AG10803 (cell line): ENCODE results near the gene TUBAL3.

Experiments
- DNase-seq: peaks from one replicate; pipeline ENCODE4 v3.0.0; 2010; ENCODE audit warnings: low read depth
- H3K4me3 ChIP-seq: 2 replicates; pipeline ENCODE4 v1.5.1; 2011; ENCODE audit warnings: mild to moderate bottlenecking, low read length, control low read depth
- TF ChIP-seq, protein P1 (sequence below): conservative IDR thresholded peaks from 2 replicates; pipeline ENCODE4 v1.5.1; 2011; ENCODE audit warnings: mild to moderate bottlenecking, low read length, control low read depth, inconsistent platforms

The TUBAL3 gene

DNA sequence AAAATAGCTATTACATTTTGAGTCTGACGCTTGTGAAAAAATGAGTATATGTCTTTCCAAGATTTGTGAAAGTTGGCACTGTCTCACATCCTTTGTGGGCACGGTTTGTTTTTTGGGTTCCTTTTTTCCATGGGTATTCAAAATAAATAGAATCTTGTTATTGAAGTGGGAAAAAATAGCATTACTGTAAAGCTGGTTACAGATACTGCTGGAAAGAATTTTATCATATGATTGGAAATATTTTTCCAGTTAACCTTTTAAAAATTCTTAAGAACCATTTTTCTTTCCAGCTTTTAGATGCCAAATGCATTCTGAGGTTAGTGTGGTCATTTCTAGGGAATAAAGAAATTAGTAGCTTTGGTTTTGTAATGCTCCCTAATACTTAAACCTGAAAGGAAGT is 19.1 kb upstream of the TUBAL3 start:
- H3K4me3 ChIP-seq: no peak overlapping the region
- TF ChIP-seq, protein P1, sequence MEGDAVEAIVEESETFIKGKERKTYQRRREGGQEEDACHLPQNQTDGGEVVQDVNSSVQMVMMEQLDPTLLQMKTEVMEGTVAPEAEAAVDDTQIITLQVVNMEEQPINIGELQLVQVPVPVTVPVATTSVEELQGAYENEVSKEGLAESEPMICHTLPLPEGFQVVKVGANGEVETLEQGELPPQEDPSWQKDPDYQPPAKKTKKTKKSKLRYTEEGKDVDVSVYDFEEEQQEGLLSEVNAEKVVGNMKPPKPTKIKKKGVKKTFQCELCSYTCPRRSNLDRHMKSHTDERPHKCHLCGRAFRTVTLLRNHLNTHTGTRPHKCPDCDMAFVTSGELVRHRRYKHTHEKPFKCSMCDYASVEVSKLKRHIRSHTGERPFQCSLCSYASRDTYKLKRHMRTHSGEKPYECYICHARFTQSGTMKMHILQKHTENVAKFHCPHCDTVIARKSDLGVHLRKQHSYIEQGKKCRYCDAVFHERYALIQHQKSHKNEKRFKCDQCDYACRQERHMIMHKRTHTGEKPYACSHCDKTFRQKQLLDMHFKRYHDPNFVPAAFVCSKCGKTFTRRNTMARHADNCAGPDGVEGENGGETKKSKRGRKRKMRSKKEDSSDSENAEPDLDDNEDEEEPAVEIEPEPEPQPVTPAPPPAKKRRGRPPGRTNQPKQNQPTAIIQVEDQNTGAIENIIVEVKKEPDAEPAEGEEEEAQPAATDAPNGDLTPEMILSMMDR: no peak
- peak; percentile 65 for DNase-seq

DNA sequence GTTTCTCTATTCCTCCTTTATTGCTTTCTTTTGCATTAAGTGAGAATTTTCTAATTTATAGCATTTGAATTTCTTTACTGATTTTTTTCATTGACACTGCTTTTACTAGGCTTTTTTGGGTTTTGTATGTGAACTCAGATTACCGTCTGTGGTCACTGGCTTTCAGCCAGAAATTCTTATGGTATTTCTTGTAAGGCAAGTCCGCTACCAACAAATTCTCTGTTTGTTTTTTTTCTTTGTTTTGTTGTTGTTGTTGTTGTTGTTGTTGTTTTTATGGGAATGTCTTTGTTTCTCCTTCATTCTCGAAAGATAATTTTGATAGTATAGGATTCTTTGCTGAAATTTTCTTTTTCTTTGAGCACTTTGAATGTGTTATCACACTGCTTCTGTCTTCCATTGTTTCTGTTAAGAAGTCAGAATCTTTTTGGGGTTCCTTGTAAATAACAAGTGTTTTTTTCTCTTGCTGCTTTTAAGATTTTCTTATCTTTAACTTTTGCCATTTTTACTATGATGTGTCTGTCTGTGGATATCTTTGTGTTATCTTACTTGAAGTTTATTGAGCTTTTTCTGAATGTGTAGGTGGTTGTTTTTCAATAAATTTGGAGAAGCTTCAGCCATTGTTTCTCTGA is 15.0 kb upstream of the TUBAL3 start:
- peak; percentile 18 for DNase-seq
- TF ChIP-seq, protein P1: no peak
- no peak overlapping the region for H3K4me3 ChIP-seq

DNA sequence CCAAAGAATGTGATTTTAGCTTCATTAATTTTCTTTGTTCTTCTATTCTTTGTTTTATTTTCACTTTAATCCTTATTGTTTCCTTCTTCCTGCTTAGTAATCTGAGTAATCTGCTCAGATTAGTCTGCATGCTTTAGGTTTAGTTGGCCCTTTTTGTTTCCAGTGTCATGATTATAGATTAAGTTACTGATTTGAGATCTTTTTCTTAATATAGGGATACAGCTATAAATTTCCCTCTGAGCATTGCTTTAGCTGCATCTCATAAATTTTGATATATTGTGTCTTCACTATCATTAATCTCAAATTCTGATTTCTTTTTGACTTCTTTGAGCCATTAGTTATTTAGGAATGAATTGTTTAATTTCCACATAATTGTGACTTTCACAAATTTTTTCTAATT is 14.0 kb upstream of the TUBAL3 start:
- TF ChIP-seq, protein P1: no peak
- no peak for DNase-seq
- no peak overlapping the region for H3K4me3 ChIP-seq

DNA sequence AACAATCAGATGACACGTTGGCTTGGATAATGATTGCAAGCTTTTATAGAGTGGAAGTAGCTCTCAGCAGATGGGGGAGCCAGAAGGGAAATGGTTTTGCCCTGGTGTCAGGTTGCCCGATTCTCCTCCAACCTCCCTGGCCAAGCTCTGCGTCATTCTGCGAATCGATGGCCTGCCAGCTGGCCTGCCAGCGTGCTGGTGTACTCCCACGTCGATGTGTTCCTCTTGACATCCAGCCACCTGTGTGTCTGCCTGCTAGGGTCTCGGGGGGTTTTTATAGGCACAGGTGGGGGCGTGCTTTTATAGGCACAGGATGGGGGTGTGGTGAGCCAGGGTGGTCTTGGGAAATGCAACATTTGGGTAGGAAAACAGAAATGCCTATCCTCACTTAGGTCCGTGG is 12.4 kb upstream of the TUBAL3 start:
- no peak for DNase-seq
- TF ChIP-seq, protein P1: no peak
- H3K4me3 ChIP-seq: no peak overlapping the region

DNA sequence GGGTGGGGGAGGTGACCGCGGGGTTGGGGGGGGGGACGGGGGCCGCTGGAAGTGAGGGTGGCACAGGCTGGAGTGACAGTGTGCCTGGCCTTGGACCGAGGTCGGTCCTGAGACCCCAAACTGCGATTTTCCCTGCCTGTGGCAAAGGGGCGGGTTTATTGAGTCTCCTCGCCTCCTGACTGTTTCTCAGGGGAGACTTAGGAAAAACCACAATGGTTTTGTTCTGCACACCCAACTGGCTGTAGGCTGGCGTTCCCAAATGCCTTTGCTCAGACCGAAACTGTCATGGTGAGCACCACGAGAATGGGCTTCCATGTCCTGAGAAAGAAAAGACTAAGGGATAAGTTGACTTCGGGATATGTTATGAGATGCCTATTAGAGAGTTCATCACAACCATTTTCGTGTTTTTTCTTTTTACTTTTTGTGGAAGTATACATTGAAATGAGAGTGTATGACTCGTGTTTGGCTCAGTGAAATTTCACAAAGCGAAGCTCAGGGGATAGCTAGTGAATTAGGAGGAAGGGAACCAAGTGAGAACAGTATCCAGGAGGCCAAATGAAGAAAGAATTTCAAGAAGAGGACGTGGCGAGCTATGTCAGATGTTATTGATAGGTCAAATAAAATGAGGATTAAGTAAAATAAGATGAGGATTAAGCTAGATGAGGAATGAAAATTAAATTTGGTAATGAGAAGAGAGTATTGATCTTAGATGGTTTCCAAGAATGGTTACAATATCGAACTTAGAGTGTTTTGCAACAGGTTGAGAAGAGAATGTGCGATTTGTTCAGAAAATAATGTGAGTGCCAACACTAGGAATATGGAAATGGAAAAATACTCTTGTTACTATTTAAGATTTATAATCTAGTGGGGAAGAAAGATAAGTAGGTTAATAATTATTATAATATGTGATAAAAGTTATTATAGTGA is 8.6 kb upstream of the TUBAL3 start:
- DNase-seq: peak; percentile 43
- TF ChIP-seq, protein P1: no peak
- H3K4me3 ChIP-seq: peak overlapping the region; percentile 67

DNA sequence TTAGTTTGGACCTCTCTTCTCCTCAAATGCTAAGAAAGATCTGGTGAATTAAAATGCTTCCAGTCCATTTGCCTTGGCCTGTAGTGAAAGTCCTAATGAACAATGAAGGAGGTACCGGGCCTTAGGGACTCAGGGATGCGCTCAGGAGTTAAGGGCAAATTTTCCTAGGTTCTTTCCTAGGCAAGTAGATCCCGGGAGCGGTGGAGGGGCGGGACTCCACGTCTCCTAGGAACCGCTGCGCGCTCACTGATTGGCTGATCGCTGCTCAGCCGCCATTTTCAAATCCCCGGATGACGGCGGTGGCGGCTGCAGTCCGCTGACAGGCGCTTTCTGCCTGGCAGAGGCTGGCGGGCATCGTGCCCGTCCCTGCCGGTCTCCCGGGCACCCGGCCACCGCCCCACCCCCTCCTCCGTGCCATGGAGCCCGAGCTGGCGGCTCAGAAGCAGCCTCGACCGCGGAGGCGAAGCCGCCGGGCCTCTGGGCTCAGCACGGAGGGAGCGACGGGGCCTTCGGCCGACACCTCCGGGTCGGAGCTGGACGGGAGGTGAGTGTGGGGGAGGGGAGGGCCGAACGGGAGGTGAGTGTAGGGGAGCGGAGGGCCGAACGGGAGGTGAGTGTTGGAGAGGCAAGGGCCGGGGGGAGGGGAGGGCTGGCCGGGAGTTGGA is 7.8 kb upstream of the TUBAL3 start, which contains the start of gene NET1:
NET1 (plus strand) TSS at position 281 of the 665 bp plus-strand sequence; CDS start at position 417, 136 bp downstream.
- peak within 1 kb of the TSS; percentile 67 for H3K4me3 ChIP-seq
- TF ChIP-seq, protein P1: no peak
- DNase-seq: peak; percentile 78
